RWPE1 (cell line): Measurements from ENCODE around the gene COL21A1.
A peak's percentile ranks its signal among the peaks of the same experiment; 100 is the strongest.

ENCODE experiments used
- CTCF ChIA-PET: fragments of 350-600 bp; sonication (Branson Sonifier 250); formaldehyde crosslinking; extraction: SDS; loops from one replicate; lab custom pipeline; 2021; lab: Yijun Ruan, JAX
- POLR2A ChIA-PET: fragments of 400-600 bp; formaldehyde crosslinking; extraction: SDS; loops from one replicate; lab custom pipeline; 2020; ENCODE audit warnings: antibody characterized with exemption; ENCODE audit not compliant: low non-redundant PET; lab: Yijun Ruan, JAX
- DNase-seq: peaks from one replicate; pipeline ENCODE4 v3.0.0; 2012; ENCODE audit warnings: low spot score
- H3K27ac ChIP-seq: fragments of 450-650 bp; 2 replicates; pipeline ENCODE4 v1.5.1; 2017
- CTCF ChIP-seq: fragments of 450-650 bp; conservative IDR thresholded peaks from 2 replicates; pipeline ENCODE4 v1.5.1; 2017; ENCODE audit warnings: low read depth, mild to moderate bottlenecking

Gene COL21A1

GRCh38 chr6:56065408-56065807, 182.0 kb downstream of the COL21A1 start:
- H3K27ac ChIP-seq, result no peak overlapping the region
- POLR2A ChIA-PET, result no interaction called here
- CTCF ChIA-PET, result interaction anchor here (1.0 kb wide), 1 partner anchor 12 kb away, joined by 4 read pairs; no protein-coding TSS in a partner anchor
- TF ChIP-seq CTCF, result no peak
- DNase-seq, result peak; percentile 37

- no peak for DNase-seq
- no peak for TF ChIP-seq CTCF
- ChIA-PET CTCF (no interaction called here), POLR2A (no interaction called here)
- H3K27ac ChIP-seq, result no peak overlapping the region
Measured at GRCh38 chr6:56062836-56063235, 184.5 kb downstream of the COL21A1 start.

- no peak for TF ChIP-seq CTCF
- no peak for DNase-seq
- POLR2A ChIA-PET, result no interaction called here
- no peak overlapping the region for H3K27ac ChIP-seq
- CTCF ChIA-PET, result no interaction called here
Measured at GRCh38 chr6:56058636-56059035, 188.7 kb downstream of the COL21A1 start.

- H3K27ac ChIP-seq, result no peak overlapping the region
- TF ChIP-seq CTCF, result no peak
- POLR2A ChIA-PET, result no interaction called here
- CTCF ChIA-PET, result no interaction called here
- no peak for DNase-seq
Measured at GRCh38 chr6:56055081-56055704, 192.2 kb downstream of the COL21A1 start.

- no peak for TF ChIP-seq CTCF
- no peak for DNase-seq
- ChIA-PET CTCF (no interaction called here), POLR2A (no interaction called here)
- H3K27ac ChIP-seq, result no peak overlapping the region
Measured at GRCh38 chr6:56051202-56051598, 196.2 kb downstream of the COL21A1 start.

GRCh38 chr6:56050530-56051201, 196.7 kb downstream of the COL21A1 start:
- TF ChIP-seq CTCF, result no peak
- POLR2A ChIA-PET, result no interaction called here
- no peak overlapping the region for H3K27ac ChIP-seq
- no peak for DNase-seq
- CTCF ChIA-PET, result no interaction called here
